OCI-LY1 (cell line): ENCODE results near the gene RARA.

Source experiments
- CTCF ChIP-seq: fragments of 200-600 bp; sonication (generic), shearing (Covaris generic); IDR thresholded peaks from 2 replicates; pipeline ENCODE4 v1.5.1; 2017; ENCODE audit warnings: mild to moderate bottlenecking, antibody characterized with exemption, low read length, moderate library complexity, mixed read lengths
- EZH2 ChIP-seq: fragments of 200-600 bp; sonication (generic), shearing (Covaris generic); IDR thresholded peaks from 2 replicates; pipeline ENCODE4 v1.8.0; 2017; ENCODE audit warnings: borderline replicate concordance, mixed run types, mild to moderate bottlenecking, antibody characterized with exemption, low read length, moderate library complexity, mixed read lengths

GRCh38 chr17:40355123-40355803 lies 46.3 kb downstream of the RARA start:
- TF ChIP-seq CTCF (peak; percentile 94), EZH2 (no peak)
